ENCODE measurements around the gene RREB1.

- TF ChIP-seq CTCF (IDR thresholded peaks at IDR 0.05 in 8 of 11, conservative IDR thresholded peaks at IDR 0.05 in 3 of 11), result no peak
- no peak for TF ChIP-seq POLR2A (IDR thresholded peaks at IDR 0.05)
- no peak for TF ChIP-seq POLR2AphosphoS5 (IDR thresholded peaks at IDR 0.05)
These were observed 177.7 kb downstream of the RREB1 start for GRCh38 chr6:7285416-7285815.
